Coronary artery (tissue), 2 donors: ENCODE data around the gene ZNF143.
A peak's percentile ranks its signal among the peaks of the same experiment; 100 is the strongest.

Experiments used
- DNase-seq: peaks from one replicate; pipeline ENCODE4 v3.0.0-alpha.2; 2017; ENCODE audit warnings: low spot score
- H3K27ac ChIP-seq, 2 donors: fragments of 200-600 bp; sonication (generic); one replicate each; pipeline ENCODE4 v1.5.1; 2016 to 2019
- H3K4me3 ChIP-seq: fragments of 200-600 bp; sonication (generic); 2 replicates; pipeline ENCODE4 v1.5.1; 2016; ENCODE audit warnings: mild to moderate bottlenecking, moderate library complexity
- CTCF ChIP-seq: fragments of 200-600 bp; sonication (generic); IDR thresholded peaks from one replicate; pipeline ENCODE4 v1.5.1; 2019; ENCODE audit warnings: antibody characterized with exemption

ZNF143 gene

GRCh38 chr11:9550191-9550628 is 89.4 kb downstream of the ZNF143 start:
- H3K4me3 ChIP-seq, result no peak overlapping the region
- no peak overlapping the region for H3K27ac ChIP-seq
- DNase-seq, result no peak
- no peak for TF ChIP-seq CTCF

GRCh38 chr11:9561279-9561982 is 100.6 kb downstream of the ZNF143 start:
- H3K4me3 ChIP-seq, result no peak overlapping the region
- TF ChIP-seq CTCF, result no peak
- no peak for DNase-seq
- no peak overlapping the region for H3K27ac ChIP-seq

- no peak for DNase-seq
- H3K27ac ChIP-seq, result no peak overlapping the region
- TF ChIP-seq CTCF, result no peak
- no peak overlapping the region for H3K4me3 ChIP-seq
Observed at GRCh38 chr11:9562716-9563115, 101.9 kb downstream of the ZNF143 start.

GRCh38 chr11:9563196-9563730 is 102.5 kb downstream of the ZNF143 start:
- no peak for TF ChIP-seq CTCF
- Histone ChIP-seq H3K4me3 (no peak overlapping the region), H3K27ac (no peak overlapping the region)
- no peak for DNase-seq

GRCh38 chr11:9565822-9566560 is 105.2 kb downstream of the ZNF143 start:
- Histone ChIP-seq H3K27ac (peak overlapping the region; percentile 88 to 93), H3K4me3 (peak overlapping the region; percentile 37)
- no peak for TF ChIP-seq CTCF
- DNase-seq, result peak; percentile 85

- peak overlapping the region; percentile 37 for H3K4me3 ChIP-seq
- peak overlapping the region; percentile 88 to 93 for H3K27ac ChIP-seq
- no peak for DNase-seq
- TF ChIP-seq CTCF, result no peak
Observed at GRCh38 chr11:9566561-9567063, 105.8 kb downstream of the ZNF143 start.
